DMS114 treated with DMSO at 0.1 percent for 48 hours (cell line): ENCODE data around the gene DCAKD.

Experiments
- DNase-seq: peaks from one replicate; lab custom pipeline; 2025; ENCODE audit not compliant: unreplicated experiment; lab: John Stamatoyannopoulos, UW

DCAKD gene

DNA sequence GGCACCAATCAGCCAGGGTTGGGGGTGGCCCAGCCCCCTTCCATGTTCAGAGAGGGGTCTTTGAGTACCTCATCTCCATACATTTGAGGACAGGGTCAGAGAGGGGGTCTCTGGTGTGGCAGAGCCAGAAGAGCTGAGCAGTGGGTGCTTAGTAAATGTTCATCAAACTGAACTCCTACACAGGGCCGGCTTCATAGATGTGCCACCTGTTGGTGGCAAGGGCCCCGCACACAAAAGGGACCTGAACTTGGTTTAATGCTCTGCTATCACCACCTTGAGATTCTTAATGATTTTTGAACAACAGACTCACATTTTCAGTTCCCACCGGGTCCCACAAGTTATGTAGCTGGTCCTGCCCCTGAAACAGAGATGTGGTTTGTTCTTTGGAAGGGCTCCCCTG lies 74.4 kb downstream of the DCAKD start:
- no peak for DNase-seq

GRCh38 chr17:44976206-44976605 lies 75.2 kb downstream of the DCAKD start:
- DNase-seq = no peak
